OCI-LY1 (cell line): ENCODE data around the gene APC.

Experiments used
- H2AFZ ChIP-seq: fragments of 200-600 bp; sonication (generic), shearing (Covaris generic); 2 replicates; pipeline ENCODE4 v1.6.0; 2014; ENCODE audit warnings: antibody characterized with exemption, mild to moderate bottlenecking, low read length
- H3F3A ChIP-seq: fragments of 200-600 bp; sonication (generic), shearing (Covaris generic); 2 replicates; pipeline ENCODE4 v1.6.0; 2014; ENCODE audit warnings: mild to moderate bottlenecking, antibody characterized with exemption, low read length, moderate library complexity; ENCODE audit not compliant: insufficient read depth
- H3K27ac ChIP-seq: fragments of 200-600 bp; sonication (generic); 2 replicates; pipeline ENCODE4 v1.5.1; 2014; ENCODE audit warnings: low read length, mixed run types, mild to moderate bottlenecking, low read depth; ENCODE audit not compliant: poor library complexity, severe bottlenecking
- H3K27me3 ChIP-seq: fragments of 200-600 bp; sonication (generic); 2 replicates; pipeline ENCODE4 v1.6.0; 2014; ENCODE audit warnings: antibody characterized with exemption, mild to moderate bottlenecking, low read length, moderate library complexity; ENCODE audit not compliant: insufficient read depth
- H3K36me3 ChIP-seq: fragments of 200-600 bp; sonication (generic); 2 replicates; pipeline ENCODE4 v1.6.1; 2014; ENCODE audit warnings: mild to moderate bottlenecking, antibody characterized with exemption, low read length, moderate library complexity, mixed read lengths; ENCODE audit not compliant: insufficient read depth
- H3K4me1 ChIP-seq: fragments of 200-600 bp; sonication (generic); 2 replicates; pipeline ENCODE4 v1.5.1; 2014; ENCODE audit warnings: mild to moderate bottlenecking, low read length, moderate library complexity; ENCODE audit not compliant: insufficient read depth, severe bottlenecking
- H3K4me2 ChIP-seq: fragments of 200-600 bp; sonication (generic), shearing (Covaris generic); 2 replicates; pipeline ENCODE4 v1.6.1; 2014; ENCODE audit warnings: low read length
- H3K4me3 ChIP-seq: fragments of 200-600 bp; sonication (generic); 2 replicates; pipeline ENCODE4 v1.5.1; 2014; ENCODE audit warnings: low read length, low read depth, mild to moderate bottlenecking, mixed read lengths; ENCODE audit not compliant: poor library complexity, severe bottlenecking
- H3K79me2 ChIP-seq: fragments of 200-600 bp; shearing (Covaris generic); 2 replicates; pipeline ENCODE4 v1.6.1; 2016; ENCODE audit warnings: mixed run types, low read length, mixed read lengths; ENCODE audit not compliant: insufficient read depth
- H3K9ac ChIP-seq: fragments of 200-600 bp; sonication (generic), shearing (Covaris generic); 2 replicates; pipeline ENCODE4 v1.6.1; 2014; ENCODE audit warnings: mild to moderate bottlenecking, low read length, mixed read lengths
- H3K9me2 ChIP-seq: fragments of 200-600 bp; sonication (generic), shearing (Covaris generic); 2 replicates; pipeline ENCODE4 v1.6.1; 2014; ENCODE audit warnings: low read depth, mild to moderate bottlenecking, low read length, mixed read lengths
- H3K9me3 ChIP-seq: fragments of 200-600 bp; shearing (Covaris generic); 2 replicates; pipeline ENCODE4 v1.6.1; 2014; ENCODE audit warnings: low read length, mixed read lengths
- H4K20me1 ChIP-seq: fragments of 200-600 bp; sonication (generic), shearing (Covaris generic); 2 replicates; pipeline ENCODE4 v1.6.0; 2016; ENCODE audit warnings: mild to moderate bottlenecking, low read length; ENCODE audit not compliant: insufficient read depth
- CTCF ChIP-seq: fragments of 200-600 bp; sonication (generic), shearing (Covaris generic); IDR thresholded peaks from 2 replicates; pipeline ENCODE4 v1.5.1; 2017; ENCODE audit warnings: mild to moderate bottlenecking, antibody characterized with exemption, low read length, moderate library complexity, mixed read lengths
- EZH2 ChIP-seq: fragments of 200-600 bp; sonication (generic), shearing (Covaris generic); IDR thresholded peaks from 2 replicates; pipeline ENCODE4 v1.8.0; 2017; ENCODE audit warnings: borderline replicate concordance, mixed run types, mild to moderate bottlenecking, antibody characterized with exemption, low read length, moderate library complexity, mixed read lengths

Gene APC

GRCh38 chr5:112833971-112834370 is 96.3 kb downstream of the APC start:
- Histone ChIP-seq H3K4me1 (no peaks in the 10 kb centered on the region), H3K79me2 (no peaks in the 10 kb centered on the region), H2AFZ (no peak overlapping the region), H3K9me3 (no peaks in the 10 kb centered on the region), H3K27me3 (no peaks in the 10 kb centered on the region), H3K9ac (no peak overlapping the region), H3K36me3 (peaks cover 52% of the 10 kb centered on the region), H3K4me3 (no peak overlapping the region), H3K9me2 (no peaks in the 10 kb centered on the region), H3F3A (no peaks in the 10 kb centered on the region), H3K4me2 (no peak overlapping the region), H4K20me1 (no peaks in the 10 kb centered on the region), H3K27ac (no peak overlapping the region)
- TF ChIP-seq EZH2: no peak

GRCh38 chr5:112844489-112844888 is 106.8 kb downstream of the APC start:
- Histone ChIP-seq H3F3A (0 out of 2 replicates have a peak, but pooled peaks cover 6% of the 10 kb centered on the region), H3K36me3 (peaks cover 13% of the 10 kb centered on the region), H3K4me1 (no peaks in the 10 kb centered on the region), H4K20me1 (no peaks in the 10 kb centered on the region), H3K4me3 (no peak overlapping the region), H3K9me2 (no peaks in the 10 kb centered on the region), H2AFZ (no peak overlapping the region), H3K9me3 (no peaks in the 10 kb centered on the region), H3K27ac (no peak overlapping the region), H3K9ac (no peak overlapping the region), H3K4me2 (no peak overlapping the region), H3K27me3 (no peaks in the 10 kb centered on the region), H3K79me2 (no peaks in the 10 kb centered on the region)
- no peak for TF ChIP-seq EZH2

- H2AFZ ChIP-seq: no peak overlapping the region
- H3K9me2 ChIP-seq: no peaks in the 10 kb centered on the region
- H3K27me3 ChIP-seq: no peaks in the 10 kb centered on the region
- no peak overlapping the region for H3K27ac ChIP-seq
- no peak overlapping the region for H3K4me3 ChIP-seq
- H3K79me2 ChIP-seq: no peaks in the 10 kb centered on the region
- H3K9ac ChIP-seq: no peak overlapping the region
- 0 out of 2 replicates have a peak, but pooled peaks cover 3% of the 10 kb centered on the region for H3K36me3 ChIP-seq
- no peaks in the 10 kb centered on the region for H3K9me3 ChIP-seq
- H3F3A ChIP-seq: 0 out of 2 replicates have a peak, but pooled peaks cover 6% of the 10 kb centered on the region
- TF ChIP-seq EZH2 (no peak), CTCF (no peak)
- no peaks in the 10 kb centered on the region for H4K20me1 ChIP-seq
- no peak overlapping the region for H3K4me2 ChIP-seq
- no peaks in the 10 kb centered on the region for H3K4me1 ChIP-seq
Measured at GRCh38 chr5:112846556-112846955, 108.9 kb downstream of the APC start.

- H3K4me2 ChIP-seq: no peak overlapping the region
- no peaks in the 10 kb centered on the region for H3K36me3 ChIP-seq
- no peaks in the 10 kb centered on the region for H3K9me3 ChIP-seq
- H3K79me2 ChIP-seq: no peaks in the 10 kb centered on the region
- no peak overlapping the region for H2AFZ ChIP-seq
- no peaks in the 10 kb centered on the region for H3K27me3 ChIP-seq
- no peak overlapping the region for H3K27ac ChIP-seq
- no peaks in the 10 kb centered on the region for H4K20me1 ChIP-seq
- H3K4me3 ChIP-seq: no peak overlapping the region
- H3K9ac ChIP-seq: no peak overlapping the region
- no peaks in the 10 kb centered on the region for H3K4me1 ChIP-seq
- H3F3A ChIP-seq: 0 out of 2 replicates have a peak, but pooled peaks cover 6% of the 10 kb centered on the region
- TF ChIP-seq CTCF: no peak
- TF ChIP-seq EZH2: no peak
- no peaks in the 10 kb centered on the region for H3K9me2 ChIP-seq
Measured at GRCh38 chr5:112847306-112847705, 109.6 kb downstream of the APC start.
